Sigmoid colon (tissue), 4 donors: ENCODE measurements around the gene CHTF18.

ENCODE experiments used
- POLR2A ChIP-seq, 2 donors: fragments of 450-650 bp; IDR thresholded peaks; one replicate each; pipeline ENCODE4 v1.6.1; 2016; ENCODE audit warnings: antibody characterized with exemption in 2 of 2, mild to moderate bottlenecking in 2 of 2, moderate library complexity in 2 of 2
- POLR2AphosphoS5 ChIP-seq, 4 donors: sonication (generic); formaldehyde crosslinking; IDR thresholded peaks; one replicate each; pipeline ENCODE4 v1.6.1; 2017; ENCODE audit warnings: antibody characterized with exemption in 4 of 4
- TF ChIP-seq, protein P1 (sequence below), 4 experiments: fragments of 450-650 bp in 3 of 4; fragments of 200-600 bp in 1 of 4; IDR thresholded peaks; one replicate each; pipeline ENCODE4 v1.5.1; 2016 to 2019; ENCODE audit warnings: antibody characterized with exemption in 4 of 4, mild to moderate bottlenecking in 3 of 4, moderate library complexity in 2 of 4

DNA sequence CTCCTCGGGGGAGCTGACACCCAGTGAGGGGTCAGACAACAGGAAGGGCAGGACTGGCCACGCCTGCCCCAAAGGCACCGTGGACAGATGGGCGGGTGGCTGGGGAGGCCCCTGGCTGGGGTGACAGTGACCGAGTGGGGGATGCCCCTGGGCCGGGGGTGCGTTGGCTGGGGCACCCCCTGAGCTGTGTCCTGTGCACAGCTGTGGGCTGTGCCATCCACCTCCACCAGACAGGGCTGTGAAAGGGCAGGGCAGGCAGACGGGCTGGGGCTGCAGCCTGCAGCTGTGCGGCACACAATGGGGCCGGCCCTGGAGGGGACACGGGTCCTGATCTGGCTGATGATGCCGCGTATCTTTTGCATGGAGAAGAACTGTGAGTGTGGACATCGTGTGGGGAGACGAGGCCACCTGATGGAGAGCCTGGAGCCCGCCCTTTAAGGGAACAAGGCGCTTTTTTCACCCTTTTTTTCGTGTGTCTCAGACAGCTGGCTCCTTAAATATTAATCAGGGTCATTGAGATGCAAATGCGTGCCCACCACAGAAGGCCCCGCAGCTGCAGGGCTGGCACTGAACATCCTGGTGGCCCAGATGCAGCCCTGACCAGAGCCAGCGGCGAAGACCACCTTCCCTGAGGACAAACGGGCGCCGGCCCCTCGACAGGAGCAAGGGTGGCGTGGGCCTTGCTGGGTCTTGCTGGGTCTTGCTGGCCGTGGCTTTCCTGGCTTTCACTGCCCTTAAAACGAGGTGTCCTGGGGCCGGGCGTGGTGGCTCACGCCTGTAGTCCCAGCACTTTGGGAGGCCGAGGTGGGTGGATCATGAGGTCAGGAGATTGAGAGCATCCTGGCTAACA, 54.5 kb downstream of the CHTF18 start:
- TF ChIP-seq POLR2A (IDR thresholded peaks at IDR 0.05) (no peak), POLR2AphosphoS5 (IDR thresholded peaks at IDR 0.05) (no peak)
- TF ChIP-seq, protein P1, sequence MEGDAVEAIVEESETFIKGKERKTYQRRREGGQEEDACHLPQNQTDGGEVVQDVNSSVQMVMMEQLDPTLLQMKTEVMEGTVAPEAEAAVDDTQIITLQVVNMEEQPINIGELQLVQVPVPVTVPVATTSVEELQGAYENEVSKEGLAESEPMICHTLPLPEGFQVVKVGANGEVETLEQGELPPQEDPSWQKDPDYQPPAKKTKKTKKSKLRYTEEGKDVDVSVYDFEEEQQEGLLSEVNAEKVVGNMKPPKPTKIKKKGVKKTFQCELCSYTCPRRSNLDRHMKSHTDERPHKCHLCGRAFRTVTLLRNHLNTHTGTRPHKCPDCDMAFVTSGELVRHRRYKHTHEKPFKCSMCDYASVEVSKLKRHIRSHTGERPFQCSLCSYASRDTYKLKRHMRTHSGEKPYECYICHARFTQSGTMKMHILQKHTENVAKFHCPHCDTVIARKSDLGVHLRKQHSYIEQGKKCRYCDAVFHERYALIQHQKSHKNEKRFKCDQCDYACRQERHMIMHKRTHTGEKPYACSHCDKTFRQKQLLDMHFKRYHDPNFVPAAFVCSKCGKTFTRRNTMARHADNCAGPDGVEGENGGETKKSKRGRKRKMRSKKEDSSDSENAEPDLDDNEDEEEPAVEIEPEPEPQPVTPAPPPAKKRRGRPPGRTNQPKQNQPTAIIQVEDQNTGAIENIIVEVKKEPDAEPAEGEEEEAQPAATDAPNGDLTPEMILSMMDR (IDR thresholded peaks at IDR 0.05), result no peak
